HepG2 (cell line): ENCODE data around the gene CLEC4M. TPM values are rescaled to one million over a fixed set of nuclear protein-coding genes. Genes with fewer than 3 reads are reported as not detected.

ENCODE experiments used
- ATAC-seq: fragments of 200-7000 bp; cut with Tn5 transposase; 3 replicates; pipeline ENCODE4 v1.9.1; 2020; ENCODE audit warnings: mild to moderate bottlenecking, moderate library complexity
- BruUV-seq: library from RNA; stranded (reverse); fragments of 400-500 nt; replicated peaks from 2 replicates; lab custom pipeline; 2021; lab: Mats Ljungman, UMichigan
- CTCF ChIA-PET: fragments of 300-600 bp; formaldehyde crosslinking; extraction: SDS; loops from one replicate; lab custom pipeline; 2021; ENCODE audit warnings: low total read pairs, inconsistent platforms, low intra/inter-chr PET ratio; lab: Yijun Ruan, JAX
- POLR2A ChIA-PET: fragments of 350-600 bp; sonication (Branson Sonifier 250); formaldehyde crosslinking; loops from one replicate; lab custom pipeline; 2020; ENCODE audit warnings: antibody characterized with exemption, inconsistent platforms; lab: Yijun Ruan, JAX
- DNase-seq: peaks from one replicate; pipeline ENCODE4 v3.0.0-alpha.2; 2015; ENCODE audit warnings: low spot score
- FAIRE-seq: peaks from 3 replicates; lab custom pipeline; 2011; peaks lifted over from hg19 to GRCh38; lab: Jason Lieb, UNC
- H2AFZ ChIP-seq: one replicate; pipeline ENCODE4 v1.6.1; 2011; ENCODE audit warnings: low read length, inconsistent platforms
- H3K27ac ChIP-seq: fragments of 300-600 bp; 3 replicates; pipeline ENCODE4 v1.8.0; 2011; ENCODE audit warnings: mixed run types, mild to moderate bottlenecking, mixed read lengths, low read length, inconsistent platforms; ENCODE audit not compliant: insufficient read depth; ENCODE audit errors: extremely low read length
- H3K27me3 ChIP-seq, 2 experiments: fragments of 200-600 bp in 1 of 2; 2 replicates in 1 of 2; 3 replicates in 1 of 2; pipeline versions ENCODE4 v1.6.0 to v1.8.0; 2011; ENCODE audit warnings: low read length in 2 of 2, mild to moderate bottlenecking in 2 of 2, moderate library complexity in 2 of 2, inconsistent platforms in 1 of 2; ENCODE audit not compliant: insufficient read depth in 2 of 2, control insufficient read depth in 1 of 2
- H3K36me3 ChIP-seq, 2 experiments: fragments of 200-600 bp in 1 of 2; replicated peaks in 1 of 2; 2 replicates in 1 of 2; 3 replicates in 1 of 2; pipeline versions ENCODE4 v1.5.1 to v1.8.0; 2011; ENCODE audit warnings: low read length in 2 of 2, inconsistent platforms in 1 of 2; ENCODE audit not compliant: insufficient read depth in 2 of 2, control insufficient read depth in 1 of 2
- H3K4me1 ChIP-seq: 2 replicates; pipeline ENCODE4 v1.5.1; 2012; ENCODE audit warnings: low read length, inconsistent platforms; ENCODE audit not compliant: insufficient read depth
- H3K4me2 ChIP-seq: 2 replicates; pipeline ENCODE4 v1.6.0; 2011; ENCODE audit warnings: low read depth, low read length, inconsistent platforms
- H3K4me3 ChIP-seq, 3 experiments: fragments of 200-600 bp in 1 of 3; sonication (generic), shearing (Covaris generic) in 1 of 3; replicated peaks in 1 of 3; 2 replicates each; pipeline ENCODE4 v1.5.1; 2011 to 2016; ENCODE audit warnings: low read length in 3 of 3, inconsistent platforms in 2 of 3, low read depth in 2 of 3, mild to moderate bottlenecking in 2 of 3, control low read depth in 1 of 3, mixed read lengths in 1 of 3; ENCODE audit not compliant: insufficient read depth in 1 of 3
- H3K79me2 ChIP-seq: one replicate; pipeline ENCODE4 v1.6.1; 2011; ENCODE audit warnings: low read length, inconsistent platforms; ENCODE audit not compliant: insufficient read depth
- H3K9ac ChIP-seq: 2 replicates; pipeline ENCODE4 v1.6.0; 2011; ENCODE audit warnings: mild to moderate bottlenecking, low read depth, low read length, inconsistent platforms; ENCODE audit not compliant: insufficient read depth
- H3K9me3 ChIP-seq: 2 replicates; pipeline ENCODE4 v1.5.1; 2012; ENCODE audit warnings: mild to moderate bottlenecking, low read length
- H4K20me1 ChIP-seq: 2 replicates; pipeline ENCODE4 v1.6.0; 2011; ENCODE audit warnings: inconsistent platforms, mild to moderate bottlenecking, low read length, moderate library complexity; ENCODE audit not compliant: insufficient read depth
- AKAP8 ChIP-seq: sonication (generic); formaldehyde crosslinking; IDR thresholded peaks from 2 replicates; pipeline ENCODE4 v1.5.1; 2020; ENCODE audit warnings: mild to moderate bottlenecking, missing genetic modification reagents
- BHLHE40 ChIP-seq: IDR thresholded peaks from 2 replicates; pipeline ENCODE4 v1.6.1; 2011; ENCODE audit warnings: low read length, improper control_type of control experiment
- CCDC6 ChIP-seq: sonication (generic); formaldehyde crosslinking; IDR thresholded peaks from 2 replicates; pipeline ENCODE4 v1.8.1; 2022; ENCODE audit warnings: mild to moderate bottlenecking, missing genetic modification reagents, moderate library complexity
- HNF4A ChIP-seq: sonication (generic); formaldehyde crosslinking; IDR thresholded peaks from 2 replicates; pipeline ENCODE4 v1.4.0; 2020; ENCODE audit warnings: missing genetic modification reagents
- KDM1A ChIP-seq: IDR thresholded peaks from 2 replicates; pipeline ENCODE4 v1.6.1; 2016; ENCODE audit warnings: missing compliant biosample characterization
- NONO ChIP-seq, 2 experiments: fragments of 450-650 bp in 1 of 2; sonication (generic) in 1 of 2; formaldehyde crosslinking in 1 of 2; IDR thresholded peaks in 1 of 2; conservative IDR thresholded peaks in 1 of 2; 2 replicates each; pipeline versions ENCODE4 v1.6.1 to v1.8.0; 2017 to 2022; ENCODE audit warnings: mild to moderate bottlenecking in 1 of 2, missing genetic modification reagents in 1 of 2, moderate library complexity in 1 of 2
- RXRB ChIP-seq: IDR thresholded peaks from 2 replicates; pipeline ENCODE4 v1.6.1; 2016; ENCODE audit warnings: borderline replicate concordance, missing genetic modification reagents, missing compliant biosample characterization
- SAFB2 ChIP-seq: sonication (generic); formaldehyde crosslinking; IDR thresholded peaks from 2 replicates; pipeline ENCODE4 v1.5.1; 2020; ENCODE audit warnings: missing genetic modification reagents, low read depth, mild to moderate bottlenecking, borderline replicate concordance
- ZHX2 ChIP-seq, 2 experiments: sonication (generic) in 1 of 2; formaldehyde crosslinking in 1 of 2; IDR thresholded peaks; 2 replicates each; pipeline versions ENCODE4 v1.6.1 to v1.9.0; 2014 to 2022; ENCODE audit warnings: antibody characterized with exemption in 1 of 2, borderline replicate concordance in 1 of 2, inconsistent platforms in 1 of 2, low read depth in 1 of 2, missing genetic modification reagents in 1 of 2
- ZNF639 ChIP-seq: conservative IDR thresholded peaks from 2 replicates; pipeline ENCODE4 v1.6.1; 2018; ENCODE audit warnings: missing genetic modification reagents
- ZNF768 ChIP-seq: sonication (generic); formaldehyde crosslinking; IDR thresholded peaks from 2 replicates; pipeline ENCODE4 v1.4.0; 2020; ENCODE audit warnings: missing genetic modification reagents
- WGBS: methylation state at CpG from one replicate; pipeline ENCODE4 v1.1.6; 2017; ENCODE audit warnings: low lambda C conversion rate; 5-methylcytosine and 5-hydroxymethylcytosine counted together
- in situ Hi-C: cut with HindIII; loops from 2 replicates; pipeline ENCODE4 v1.10.0; 2017; ENCODE audit warnings: low pct_unique_long_range_greater_than_20kb; ENCODE audit not compliant: extremely low pct_ligation_motif_present
- intact Hi-C: fragments of 100-400 bp; cut with micrococcal nuclease; formaldehyde crosslinking; loops from one replicate; pipeline ENCODE4 v1.10.0; 2022; ENCODE audit not compliant: unreplicated experiment
- polyA plus RNA-seq, 8 experiments: library from polyadenylated mRNA; depleted of rRNA in 3 of 8; stranded (reverse) in 7 of 8; unstranded in 1 of 8; fragments of >200 nt; fragmentation: Illumina TruSeq in 4 of 8; extraction: Trizol in 4 of 8; gene quantifications; 2 replicates each; pipeline versions ENCODE4 v1.2.1 to v1.2.3, GENCODE V29; 2011 to 2016; ENCODE audit warnings: low read depth in 4 of 8, missing spikeins in 1 of 8, mixed read lengths in 1 of 8; ENCODE audit not compliant: insufficient read depth in 1 of 8
- total RNA-seq, 5 experiments: library from RNA; depleted of rRNA; stranded (reverse); fragments of >200 nt; fragmentation: Illumina TruSeq; extraction: Trizol; gene quantifications; 2 replicates each; pipeline ENCODE4 v1.2.3, GENCODE V29; 2016; ENCODE audit warnings: low read depth in 1 of 5
- TF ChIP-seq, protein P1 (sequence below): sonication (generic); formaldehyde crosslinking; IDR thresholded peaks from 2 replicates; pipeline ENCODE4 v1.4.0; 2020; ENCODE audit warnings: missing genetic modification reagents

The CLEC4M gene
- total and polyA plus RNA-seq, 2 of the 13 experiments (the other 11 are each of a cell fraction or from before 2014, with no cell fraction given): not detected

GRCh38 chr19:7733376-7733775 is 29.7 kb upstream of the CLEC4M start:
- Histone ChIP-seq H3K4me3 (no peak overlapping the region), H3K36me3 (no peaks in the 10 kb centered on the region), H3K27ac (no peak overlapping the region), H4K20me1 (no peaks in the 10 kb centered on the region), H3K27me3 (peaks cover 0 to 25% of the 10 kb centered on the region in 2 experiments; a peak in 3 of 5 replicates), H3K4me2 (no peak overlapping the region), H3K9ac (no peak overlapping the region), H3K4me1 (0 out of 2 replicates have a peak, but pooled peaks cover 4% of the 10 kb centered on the region), H3K79me2 (no peaks in the 10 kb centered on the region), H3K9me3 (no peaks in the 10 kb centered on the region), H2AFZ (no peak overlapping the region)
- ATAC-seq: no peak
- POLR2A ChIA-PET: no interaction called here
- BruUV-seq: no TSS peak
- no peak for DNase-seq
- CTCF ChIA-PET: no interaction called here
- WGBS: 19% methylated on average over 6 of the region's 6 CpGs
- intact Hi-C loops (no loop called here), in situ Hi-C loops (no loop called here)
- FAIRE-seq: no peak
- TF ChIP-seq SAFB2 (CRISPR knock-in tag) (no peak), CCDC6 (CRISPR knock-in tag) (no peak), ZNF639 (CRISPR knock-in tag) (no peak), ZHX2 (IDR thresholded peaks at IDR 0.05; ENCODE audit: low read depth) (no peak), ZHX2 (CRISPR knock-in tag; IDR thresholded peaks at IDR 0.05; ENCODE audit: borderline replicate concordance) (no peak), ZNF768 (CRISPR knock-in tag) (no peak), BHLHE40 (no peak), AKAP8 (CRISPR knock-in tag) (no peak), NONO (IDR thresholded peaks at IDR 0.05) (no peak), NONO (CRISPR knock-in tag; conservative IDR thresholded peaks at IDR 0.05) (no peak), KDM1A (CRISPR knock-in tag) (no peak), HNF4A (CRISPR knock-in tag) (no peak), RXRB (CRISPR knock-in tag) (no peak)
- TF ChIP-seq, protein P1, sequence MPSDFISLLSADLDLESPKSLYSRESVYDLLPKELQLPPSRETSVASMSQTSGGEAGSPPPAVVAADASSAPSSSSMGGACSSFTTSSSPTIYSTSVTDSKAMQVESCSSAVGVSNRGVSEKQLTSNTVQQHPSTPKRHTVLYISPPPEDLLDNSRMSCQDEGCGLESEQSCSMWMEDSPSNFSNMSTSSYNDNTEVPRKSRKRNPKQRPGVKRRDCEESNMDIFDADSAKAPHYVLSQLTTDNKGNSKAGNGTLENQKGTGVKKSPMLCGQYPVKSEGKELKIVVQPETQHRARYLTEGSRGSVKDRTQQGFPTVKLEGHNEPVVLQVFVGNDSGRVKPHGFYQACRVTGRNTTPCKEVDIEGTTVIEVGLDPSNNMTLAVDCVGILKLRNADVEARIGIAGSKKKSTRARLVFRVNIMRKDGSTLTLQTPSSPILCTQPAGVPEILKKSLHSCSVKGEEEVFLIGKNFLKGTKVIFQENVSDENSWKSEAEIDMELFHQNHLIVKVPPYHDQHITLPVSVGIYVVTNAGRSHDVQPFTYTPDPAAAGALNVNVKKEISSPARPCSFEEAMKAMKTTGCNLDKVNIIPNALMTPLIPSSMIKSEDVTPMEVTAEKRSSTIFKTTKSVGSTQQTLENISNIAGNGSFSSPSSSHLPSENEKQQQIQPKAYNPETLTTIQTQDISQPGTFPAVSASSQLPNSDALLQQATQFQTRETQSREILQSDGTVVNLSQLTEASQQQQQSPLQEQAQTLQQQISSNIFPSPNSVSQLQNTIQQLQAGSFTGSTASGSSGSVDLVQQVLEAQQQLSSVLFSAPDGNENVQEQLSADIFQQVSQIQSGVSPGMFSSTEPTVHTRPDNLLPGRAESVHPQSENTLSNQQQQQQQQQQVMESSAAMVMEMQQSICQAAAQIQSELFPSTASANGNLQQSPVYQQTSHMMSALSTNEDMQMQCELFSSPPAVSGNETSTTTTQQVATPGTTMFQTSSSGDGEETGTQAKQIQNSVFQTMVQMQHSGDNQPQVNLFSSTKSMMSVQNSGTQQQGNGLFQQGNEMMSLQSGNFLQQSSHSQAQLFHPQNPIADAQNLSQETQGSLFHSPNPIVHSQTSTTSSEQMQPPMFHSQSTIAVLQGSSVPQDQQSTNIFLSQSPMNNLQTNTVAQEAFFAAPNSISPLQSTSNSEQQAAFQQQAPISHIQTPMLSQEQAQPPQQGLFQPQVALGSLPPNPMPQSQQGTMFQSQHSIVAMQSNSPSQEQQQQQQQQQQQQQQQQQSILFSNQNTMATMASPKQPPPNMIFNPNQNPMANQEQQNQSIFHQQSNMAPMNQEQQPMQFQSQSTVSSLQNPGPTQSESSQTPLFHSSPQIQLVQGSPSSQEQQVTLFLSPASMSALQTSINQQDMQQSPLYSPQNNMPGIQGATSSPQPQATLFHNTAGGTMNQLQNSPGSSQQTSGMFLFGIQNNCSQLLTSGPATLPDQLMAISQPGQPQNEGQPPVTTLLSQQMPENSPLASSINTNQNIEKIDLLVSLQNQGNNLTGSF: no peak
